GM19193 (cell line): ENCODE measurements around the gene ASB2.

Experiments
- POLR2A ChIP-seq: IDR thresholded peaks from 4 replicates; pipeline ENCODE4 v1.6.1; 2011; ENCODE audit not compliant: insufficient read depth, insufficient read length; ENCODE audit errors: extremely low read depth

The ASB2 gene

GRCh38 chr14:93976477-93977057, at the start of gene ASB2:
ASB2 (minus strand) TSS chr14:93976570; CDS start chr14:93964539, 12,031 bp downstream.
- TF ChIP-seq POLR2A, result peak; percentile 31

GRCh38 chr14:94025720-94026119, 49.4 kb upstream of the ASB2 start:
- TF ChIP-seq POLR2A, result no peak

- no peak for TF ChIP-seq POLR2A
Measured at GRCh38 chr14:94024549-94024948, 48.2 kb upstream of the ASB2 start.

- no peak for TF ChIP-seq POLR2A
Measured at GRCh38 chr14:94022532-94023411, 46.4 kb upstream of the ASB2 start.

- no peak for TF ChIP-seq POLR2A
Measured at GRCh38 chr14:94021416-94022157, 45.2 kb upstream of the ASB2 start.

- no peak for TF ChIP-seq POLR2A
Measured at GRCh38 chr14:94021001-94021400, 44.6 kb upstream of the ASB2 start.

- no peak for TF ChIP-seq POLR2A
Measured at GRCh38 chr14:94020267-94020666, 43.9 kb upstream of the ASB2 start.

GRCh38 chr14:94019329-94019728, 43.0 kb upstream of the ASB2 start:
- TF ChIP-seq POLR2A, result no peak

GRCh38 chr14:94018308-94018707, 41.9 kb upstream of the ASB2 start:
- TF ChIP-seq POLR2A, result no peak

- TF ChIP-seq POLR2A, result no peak
Measured at GRCh38 chr14:94016446-94016976, 40.1 kb upstream of the ASB2 start.

- TF ChIP-seq POLR2A, result no peak
Measured at GRCh38 chr14:94015223-94015622, 38.9 kb upstream of the ASB2 start.

GRCh38 chr14:94014382-94014781, 38.0 kb upstream of the ASB2 start:
- TF ChIP-seq POLR2A, result no peak

GRCh38 chr14:94011795-94012194, 35.4 kb upstream of the ASB2 start:
- no peak for TF ChIP-seq POLR2A

GRCh38 chr14:94010625-94011024, 34.3 kb upstream of the ASB2 start:
- TF ChIP-seq POLR2A, result no peak

GRCh38 chr14:94009767-94010166, 33.4 kb upstream of the ASB2 start:
- TF ChIP-seq POLR2A, result no peak

- no peak for TF ChIP-seq POLR2A
Measured at GRCh38 chr14:94008234-94008633, 31.9 kb upstream of the ASB2 start.
